CD4-positive, alpha-beta T cell treated with Interleukin-15 for 4 hours (primary cell): ENCODE data around the gene TMEM164.

ENCODE experiments used
- DNase-seq: peaks from one replicate; pipeline ENCODE4 v3.0.0-alpha.2; 2020; ENCODE audit warnings: low spot score

The TMEM164 gene

GRCh38 chrX:110168585-110168984 lies 165.7 kb downstream of the TMEM164 start:
- DNase-seq: no peak

- DNase-seq: no peak
Measured at GRCh38 chrX:110170029-110170428, 167.1 kb downstream of the TMEM164 start.

- no peak for DNase-seq
Measured at GRCh38 chrX:110171442-110171841, 168.5 kb downstream of the TMEM164 start.

GRCh38 chrX:110172215-110172614 lies 169.3 kb downstream of the TMEM164 start:
- DNase-seq: no peak

- no peak for DNase-seq
Measured at GRCh38 chrX:110173192-110174175, 170.6 kb downstream of the TMEM164 start.

- DNase-seq: no peak
Measured at GRCh38 chrX:110175146-110175545, 172.2 kb downstream of the TMEM164 start.

GRCh38 chrX:110175696-110176095 lies 172.8 kb downstream of the TMEM164 start:
- DNase-seq: no peak

GRCh38 chrX:110178179-110178865 lies 175.4 kb downstream of the TMEM164 start:
- no peak for DNase-seq

- no peak for DNase-seq
Measured at GRCh38 chrX:110180176-110180927, 177.4 kb downstream of the TMEM164 start.

- DNase-seq: no peak
Measured at GRCh38 chrX:110180928-110181310, 178.0 kb downstream of the TMEM164 start.

GRCh38 chrX:110181459-110182137 lies 178.7 kb downstream of the TMEM164 start:
- no peak for DNase-seq

GRCh38 chrX:110182362-110182761 lies 179.4 kb downstream of the TMEM164 start:
- DNase-seq: no peak

GRCh38 chrX:110182865-110183264 lies 180.0 kb downstream of the TMEM164 start:
- no peak for DNase-seq

- DNase-seq: no peak
Measured at GRCh38 chrX:110183314-110183713, 180.4 kb downstream of the TMEM164 start.

GRCh38 chrX:110188701-110189558 lies 186.0 kb downstream of the TMEM164 start:
- DNase-seq: no peak

GRCh38 chrX:110192516-110192915 lies 189.6 kb downstream of the TMEM164 start:
- no peak for DNase-seq

- DNase-seq: no peak
Measured at GRCh38 chrX:110194977-110195376, 192.1 kb downstream of the TMEM164 start.

GRCh38 chrX:110201799-110202198 lies 198.9 kb downstream of the TMEM164 start:
- no peak for DNase-seq

- DNase-seq: no peak
Measured at GRCh38 chrX:110204986-110205385, 202.1 kb downstream of the TMEM164 start.

- no peak for DNase-seq
Measured at GRCh38 chrX:110208092-110208491, 205.2 kb downstream of the TMEM164 start.
